RWPE2 (cell line): ENCODE measurements around the gene PDE2A.

ENCODE experiments used
- ATAC-seq: fragments of 200-7000 bp; cut with Tn5 transposase; 3 replicates; pipeline ENCODE4 v1.9.1; 2021; ENCODE audit warnings: low read depth
- DNase-seq: peaks from one replicate; pipeline ENCODE4 v3.0.0-alpha.2; 2020; ENCODE audit warnings: low spot score
- H3K27ac ChIP-seq: fragments of 450-650 bp; 2 replicates; pipeline ENCODE4 v1.5.1; 2017; ENCODE audit warnings: mild to moderate bottlenecking; ENCODE audit not compliant: poor library complexity, severe bottlenecking
- H3K27me3 ChIP-seq: fragments of 250-450 bp; sonication (Bioruptor Pico); 2 replicates; pipeline ENCODE4 v1.5.1; 2021; ENCODE audit warnings: mild to moderate bottlenecking, moderate library complexity; ENCODE audit not compliant: insufficient read depth, poor library complexity, severe bottlenecking
- H3K36me3 ChIP-seq: fragments of 250-450 bp; sonication (Bioruptor Pico); 2 replicates; pipeline ENCODE4 v1.5.1; 2020; ENCODE audit warnings: low read depth, mild to moderate bottlenecking, moderate library complexity
- H3K4me1 ChIP-seq: fragments of 250-450 bp; sonication (Bioruptor Pico); 2 replicates; pipeline ENCODE4 v1.5.1; 2021; ENCODE audit warnings: mild to moderate bottlenecking, moderate library complexity; ENCODE audit not compliant: insufficient read depth, poor library complexity, severe bottlenecking
- H3K4me3 ChIP-seq: fragments of 250-450 bp; sonication (Bioruptor Pico); 2 replicates; pipeline ENCODE4 v1.5.1; 2021; ENCODE audit warnings: mild to moderate bottlenecking, moderate library complexity; ENCODE audit not compliant: severe bottlenecking
- H3K9me3 ChIP-seq: fragments of 250-450 bp; sonication (Bioruptor Pico); 2 replicates; pipeline ENCODE4 v1.5.1; 2021; ENCODE audit warnings: mild to moderate bottlenecking, moderate library complexity; ENCODE audit not compliant: severe bottlenecking
- TF ChIP-seq, protein P1 (sequence below): fragments of 450-650 bp; IDR thresholded peaks from one replicate; pipeline ENCODE4 v1.5.1; 2017; ENCODE audit warnings: mild to moderate bottlenecking, moderate library complexity; ENCODE audit not compliant: poor library complexity, severe bottlenecking

PDE2A gene

DNA sequence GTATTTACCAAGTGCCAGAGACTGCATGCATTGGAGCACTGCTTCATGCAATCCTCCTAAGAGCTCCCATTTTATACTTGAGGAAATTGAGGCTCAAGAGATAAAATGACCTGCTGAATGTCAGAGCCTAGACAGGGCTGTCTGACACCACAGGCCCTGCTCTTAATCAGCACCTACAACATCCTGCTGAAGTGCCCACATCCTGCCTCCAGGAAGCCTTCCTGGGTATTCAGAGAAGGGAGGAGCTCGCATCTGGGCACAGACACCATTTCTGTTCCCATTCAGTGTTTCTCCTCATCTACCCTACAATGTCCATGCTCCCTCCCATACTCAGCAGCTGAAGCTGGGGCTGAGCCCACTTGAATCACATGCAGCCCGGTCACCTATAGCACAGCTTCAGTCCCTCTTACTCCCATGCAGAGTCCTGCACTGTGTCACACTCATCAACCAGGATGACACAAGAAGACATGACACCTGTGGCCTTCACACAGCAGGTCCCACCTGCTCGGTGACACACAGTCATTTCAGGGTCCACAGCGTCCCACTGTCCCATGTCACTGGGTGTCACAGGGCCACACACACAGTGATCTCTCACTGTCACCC, 53.1 kb downstream of the PDE2A start:
- ATAC-seq (no peak), DNase-seq (no peak)
- no peaks in the 10 kb centered on the region for H3K36me3 ChIP-seq
- H3K9me3 ChIP-seq, result no peaks in the 10 kb centered on the region
- no peak overlapping the region for H3K4me3 ChIP-seq
- H3K27ac ChIP-seq, result no peak overlapping the region
- H3K27me3 ChIP-seq, result no peaks in the 10 kb centered on the region
- H3K4me1 ChIP-seq, result no peaks in the 10 kb centered on the region
- TF ChIP-seq, protein P1, sequence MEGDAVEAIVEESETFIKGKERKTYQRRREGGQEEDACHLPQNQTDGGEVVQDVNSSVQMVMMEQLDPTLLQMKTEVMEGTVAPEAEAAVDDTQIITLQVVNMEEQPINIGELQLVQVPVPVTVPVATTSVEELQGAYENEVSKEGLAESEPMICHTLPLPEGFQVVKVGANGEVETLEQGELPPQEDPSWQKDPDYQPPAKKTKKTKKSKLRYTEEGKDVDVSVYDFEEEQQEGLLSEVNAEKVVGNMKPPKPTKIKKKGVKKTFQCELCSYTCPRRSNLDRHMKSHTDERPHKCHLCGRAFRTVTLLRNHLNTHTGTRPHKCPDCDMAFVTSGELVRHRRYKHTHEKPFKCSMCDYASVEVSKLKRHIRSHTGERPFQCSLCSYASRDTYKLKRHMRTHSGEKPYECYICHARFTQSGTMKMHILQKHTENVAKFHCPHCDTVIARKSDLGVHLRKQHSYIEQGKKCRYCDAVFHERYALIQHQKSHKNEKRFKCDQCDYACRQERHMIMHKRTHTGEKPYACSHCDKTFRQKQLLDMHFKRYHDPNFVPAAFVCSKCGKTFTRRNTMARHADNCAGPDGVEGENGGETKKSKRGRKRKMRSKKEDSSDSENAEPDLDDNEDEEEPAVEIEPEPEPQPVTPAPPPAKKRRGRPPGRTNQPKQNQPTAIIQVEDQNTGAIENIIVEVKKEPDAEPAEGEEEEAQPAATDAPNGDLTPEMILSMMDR, result no peak

DNA sequence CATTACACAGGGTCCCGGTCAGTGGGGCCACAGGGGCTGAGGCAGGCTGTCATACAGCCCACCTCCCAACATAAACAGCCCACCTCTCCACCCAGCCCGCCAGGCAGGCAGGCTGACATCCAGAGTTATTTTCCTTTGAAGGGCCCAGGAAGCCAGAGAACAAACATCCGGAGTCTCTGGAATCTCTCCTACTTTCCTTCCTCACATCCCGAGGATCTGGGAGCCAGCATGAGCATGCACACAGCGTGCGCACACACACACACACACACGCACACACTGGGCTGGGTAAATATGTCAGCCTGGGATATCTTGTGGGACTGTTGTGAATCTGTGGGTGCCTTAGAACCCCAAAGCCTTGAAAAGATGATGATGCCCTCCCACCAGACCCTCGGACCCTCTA, 55.4 kb downstream of the PDE2A start:
- DNase-seq (no peak), ATAC-seq (no peak)
- Histone ChIP-seq H3K27me3 (no peaks in the 10 kb centered on the region), H3K36me3 (no peaks in the 10 kb centered on the region), H3K27ac (no peak overlapping the region), H3K4me1 (no peaks in the 10 kb centered on the region), H3K4me3 (no peak overlapping the region), H3K9me3 (no peaks in the 10 kb centered on the region)
- TF ChIP-seq, protein P1, result no peak

DNA sequence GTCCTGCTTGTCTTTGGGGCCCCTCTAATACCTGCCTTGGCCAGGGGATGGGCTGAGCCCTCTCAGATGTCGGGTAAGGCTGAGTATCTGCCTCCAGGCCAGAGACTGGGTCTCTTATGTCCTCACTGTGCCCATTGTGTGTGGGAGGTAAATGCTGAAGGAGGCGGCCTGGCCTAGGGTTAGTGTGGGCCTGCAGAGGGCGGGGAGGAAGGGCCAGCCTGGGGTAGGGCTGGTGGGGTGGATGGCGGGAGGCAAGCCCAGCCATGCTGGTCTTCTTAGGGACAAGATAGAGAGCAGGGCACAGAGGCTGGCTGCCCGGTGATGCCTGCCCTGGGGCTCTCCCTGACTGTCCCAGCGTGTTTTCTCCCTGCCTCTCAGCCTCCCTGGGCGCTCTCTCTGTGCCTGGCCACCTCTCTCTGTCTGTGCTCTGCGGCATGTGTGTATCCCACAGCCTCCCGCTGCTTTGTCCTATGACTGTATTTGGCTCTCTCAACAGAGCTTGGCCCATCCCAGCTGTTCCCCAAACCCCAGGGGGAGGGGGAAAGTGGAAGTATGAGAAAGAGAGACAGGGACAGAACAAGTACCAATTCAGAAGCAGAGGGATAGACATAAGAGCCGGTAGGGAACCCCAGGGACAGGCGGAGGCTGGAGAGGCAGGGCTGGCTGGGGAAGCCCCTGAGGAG, 57.0 kb downstream of the PDE2A start:
- Histone ChIP-seq H3K27me3 (no peaks in the 10 kb centered on the region), H3K9me3 (no peaks in the 10 kb centered on the region), H3K4me3 (no peak overlapping the region), H3K27ac (no peak overlapping the region), H3K36me3 (no peaks in the 10 kb centered on the region), H3K4me1 (no peaks in the 10 kb centered on the region)
- TF ChIP-seq, protein P1, result no peak
- DNase-seq, result no peak
- ATAC-seq, result peak; percentile 30; the same call in 2 of the 3 replicates

DNA sequence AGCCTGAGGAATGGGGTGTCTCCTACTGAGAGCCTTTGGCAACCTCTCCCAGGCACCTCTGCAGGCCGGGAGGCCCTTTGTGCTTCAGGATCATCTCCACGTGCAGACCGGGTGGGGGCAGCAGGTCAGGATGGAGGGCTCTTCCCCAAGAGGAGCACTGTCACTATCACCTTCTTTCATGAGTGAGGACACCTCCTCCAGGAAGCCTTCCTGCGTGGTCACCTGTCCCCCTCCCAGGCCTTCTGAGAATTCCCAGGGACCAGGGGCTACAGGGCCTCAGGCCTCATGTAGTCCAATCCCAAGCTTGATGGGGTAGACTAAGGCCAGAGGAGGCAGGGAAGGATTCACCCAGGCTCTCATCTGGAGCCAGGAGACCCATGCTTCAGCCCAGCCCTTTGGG, 57.6 kb downstream of the PDE2A start:
- TF ChIP-seq, protein P1, result no peak
- no peaks in the 10 kb centered on the region for H3K36me3 ChIP-seq
- no peaks in the 10 kb centered on the region for H3K9me3 ChIP-seq
- no peaks in the 10 kb centered on the region for H3K4me1 ChIP-seq
- DNase-seq (no peak), ATAC-seq (no peak)
- no peak overlapping the region for H3K4me3 ChIP-seq
- H3K27ac ChIP-seq, result no peak overlapping the region
- no peaks in the 10 kb centered on the region for H3K27me3 ChIP-seq

DNA sequence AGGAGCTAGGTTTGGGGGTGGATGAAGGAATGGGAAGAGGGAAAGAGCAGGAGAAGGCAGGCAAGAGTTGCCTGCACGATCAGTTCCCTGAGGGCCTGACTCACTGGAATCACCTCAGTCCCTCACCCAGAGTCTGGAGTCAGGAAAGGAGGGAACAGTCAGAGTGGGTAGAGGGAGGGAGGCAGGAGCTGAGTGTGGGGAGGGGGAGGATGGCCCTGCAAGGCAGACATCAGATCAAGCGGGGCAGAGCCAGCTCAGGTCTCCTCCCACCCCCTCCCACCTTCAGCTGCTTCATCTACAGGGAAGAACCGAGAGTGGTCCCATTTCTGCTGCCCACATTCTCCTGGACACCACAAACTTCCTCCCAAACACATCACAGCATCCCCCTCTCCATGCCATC, 58.9 kb downstream of the PDE2A start:
- ATAC-seq, result no peak
- Histone ChIP-seq H3K27me3 (no peaks in the 10 kb centered on the region), H3K4me1 (no peaks in the 10 kb centered on the region), H3K27ac (no peak overlapping the region), H3K36me3 (no peaks in the 10 kb centered on the region), H3K9me3 (no peaks in the 10 kb centered on the region), H3K4me3 (no peak overlapping the region)
- TF ChIP-seq, protein P1, result no peak
- DNase-seq, result no peak
